ENCODE data around the gene CETP.

DNA sequence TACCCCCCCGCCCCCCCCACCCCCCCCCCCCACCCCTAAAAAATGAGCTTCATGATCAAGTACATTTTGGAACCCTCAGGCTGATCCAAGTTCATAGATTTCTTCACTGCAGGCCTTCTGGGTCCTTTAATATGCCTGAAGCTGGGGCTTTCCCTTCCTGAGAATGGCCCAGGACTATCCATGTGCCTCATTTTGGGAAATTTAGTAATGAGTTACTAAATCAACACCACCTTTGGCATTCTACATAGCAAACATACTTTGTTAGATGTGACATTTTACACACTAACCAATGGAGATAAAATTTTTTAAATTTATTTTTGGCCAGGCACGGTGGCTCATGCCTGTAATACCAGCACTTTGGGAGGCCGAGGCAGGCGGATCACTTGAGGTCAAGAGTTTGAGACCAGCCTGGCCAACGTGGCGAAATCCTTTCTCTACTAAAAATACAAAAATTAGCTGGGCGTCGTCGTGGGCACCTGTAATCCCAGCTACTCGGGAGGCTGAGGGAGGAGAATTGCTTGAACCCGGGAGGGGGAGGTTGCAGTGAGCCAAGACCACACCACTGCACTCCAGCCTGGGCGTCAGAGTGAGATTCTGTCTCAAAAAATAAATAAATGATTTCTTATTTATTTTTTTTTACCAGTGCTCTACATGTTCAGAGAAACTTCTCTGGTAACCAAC lies 15.8 kb upstream of the CETP start:
- TF ChIP-seq EZH2 (IDR thresholded peaks at IDR 0.05; ENCODE audit: borderline replicate concordance, low read depth, low read length, severe bottlenecking): no peak
- TF ChIP-seq, protein P1, sequence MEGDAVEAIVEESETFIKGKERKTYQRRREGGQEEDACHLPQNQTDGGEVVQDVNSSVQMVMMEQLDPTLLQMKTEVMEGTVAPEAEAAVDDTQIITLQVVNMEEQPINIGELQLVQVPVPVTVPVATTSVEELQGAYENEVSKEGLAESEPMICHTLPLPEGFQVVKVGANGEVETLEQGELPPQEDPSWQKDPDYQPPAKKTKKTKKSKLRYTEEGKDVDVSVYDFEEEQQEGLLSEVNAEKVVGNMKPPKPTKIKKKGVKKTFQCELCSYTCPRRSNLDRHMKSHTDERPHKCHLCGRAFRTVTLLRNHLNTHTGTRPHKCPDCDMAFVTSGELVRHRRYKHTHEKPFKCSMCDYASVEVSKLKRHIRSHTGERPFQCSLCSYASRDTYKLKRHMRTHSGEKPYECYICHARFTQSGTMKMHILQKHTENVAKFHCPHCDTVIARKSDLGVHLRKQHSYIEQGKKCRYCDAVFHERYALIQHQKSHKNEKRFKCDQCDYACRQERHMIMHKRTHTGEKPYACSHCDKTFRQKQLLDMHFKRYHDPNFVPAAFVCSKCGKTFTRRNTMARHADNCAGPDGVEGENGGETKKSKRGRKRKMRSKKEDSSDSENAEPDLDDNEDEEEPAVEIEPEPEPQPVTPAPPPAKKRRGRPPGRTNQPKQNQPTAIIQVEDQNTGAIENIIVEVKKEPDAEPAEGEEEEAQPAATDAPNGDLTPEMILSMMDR (IDR thresholded peaks at IDR 0.05; ENCODE audit: borderline replicate concordance, extremely low read depth, low read length, poor library complexity, severe bottlenecking): no peak
